ENCODE results near the gene SFRP5. TPM values are rescaled to one million over a fixed set of nuclear protein-coding genes. Genes with fewer than 3 reads are reported as not detected.

SFRP5 gene, protein sequence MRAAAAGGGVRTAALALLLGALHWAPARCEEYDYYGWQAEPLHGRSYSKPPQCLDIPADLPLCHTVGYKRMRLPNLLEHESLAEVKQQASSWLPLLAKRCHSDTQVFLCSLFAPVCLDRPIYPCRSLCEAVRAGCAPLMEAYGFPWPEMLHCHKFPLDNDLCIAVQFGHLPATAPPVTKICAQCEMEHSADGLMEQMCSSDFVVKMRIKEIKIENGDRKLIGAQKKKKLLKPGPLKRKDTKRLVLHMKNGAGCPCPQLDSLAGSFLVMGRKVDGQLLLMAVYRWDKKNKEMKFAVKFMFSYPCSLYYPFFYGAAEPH
- 100 to 1,000 TPM; 110 to 191 (median 168) TPM for total RNA-seq
- 110 TPM for polyA plus RNA-seq
- long read RNA-seq, donor 1, transcript SFRP5-201 (3 exons, 1,836 nt): major isoform, 445 of 464 reads
- long read RNA-seq, donor 1, partial matches to known transcripts: 2 of 464 reads
- long read RNA-seq, donor 1, other reads (novel, unspliced or antisense): 17 of 464 reads
- long read RNA-seq, donor 2, transcript SFRP5-201 (3 exons, 1,836 nt): major isoform, 374 of 384 reads
- long read RNA-seq, donor 2, partial matches to known transcripts: 10 of 384 reads
- long read RNA-seq, donor 2, other reads (novel, unspliced or antisense): 0 of 384 reads
- long read RNA-seq, donor 3, transcript SFRP5-201 (3 exons, 1,836 nt): major isoform, 258 of 274 reads
- long read RNA-seq, donor 3, partial matches to known transcripts: 1 of 274 reads
- long read RNA-seq, donor 3, other reads (novel, unspliced or antisense): 15 of 274 reads
- long read RNA-seq, donor 4, transcript SFRP5-201 (3 exons, 1,836 nt): major isoform, 442 of 451 reads
- long read RNA-seq, donor 4, partial matches to known transcripts: 5 of 451 reads
- long read RNA-seq, donor 4, other reads (novel, unspliced or antisense): 4 of 451 reads

DNA sequence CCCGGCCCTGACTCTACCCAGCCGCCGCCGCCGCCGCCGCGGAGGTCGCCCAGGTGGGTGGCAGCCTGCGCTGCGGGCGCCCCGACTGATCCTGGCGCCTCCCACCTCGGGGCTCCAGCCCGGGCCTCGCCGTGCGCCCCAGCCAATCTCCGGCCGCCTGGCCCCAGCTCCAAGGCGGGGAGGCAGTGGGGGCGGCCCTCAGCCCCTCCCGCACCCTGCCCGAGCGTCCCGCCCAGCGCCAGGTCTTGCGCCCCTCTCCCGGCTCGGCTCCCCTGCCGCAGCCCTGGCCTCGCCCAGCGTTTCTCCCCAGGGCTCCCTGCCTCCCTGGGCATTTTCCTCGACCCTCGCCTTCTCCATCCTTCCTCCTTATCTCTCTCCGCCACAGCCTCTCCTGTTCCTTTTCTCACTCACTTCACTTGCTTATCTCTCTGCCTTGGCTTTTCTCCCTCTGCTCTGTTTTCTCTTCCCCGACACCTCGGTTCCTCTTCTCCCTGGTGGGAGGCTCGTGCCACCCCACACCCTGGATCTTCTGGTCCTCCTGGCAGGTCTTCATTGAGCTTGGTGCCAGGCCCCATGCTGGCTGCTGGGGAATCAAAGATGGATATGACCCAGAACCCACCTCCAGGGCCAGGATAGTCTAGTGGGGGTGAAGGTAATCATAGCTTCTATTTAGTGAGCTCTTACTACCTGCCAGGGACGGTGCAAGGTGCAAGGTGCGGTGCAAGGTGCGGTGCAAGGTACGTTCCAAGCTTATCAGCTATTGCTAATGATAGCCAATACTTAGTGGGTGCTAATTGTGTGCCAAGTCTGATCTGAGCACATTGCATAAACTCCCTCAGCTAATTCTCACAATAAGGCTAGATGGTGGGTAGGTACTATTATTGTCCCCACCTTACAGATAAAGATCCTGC is at the start of gene SFRP5:
Gene SFRP5, minus strand, starts transcription at position 87 of the 911 bp plus-strand sequence. CDS start 166 bp downstream, outside the sequence.
- intact Hi-C loops (cut with DNase I): no loop called here
- Histone ChIP-seq H3K9me3 (ENCODE audit: control insufficient read depth, low read length) (no peaks in the 10 kb centered on the region), H3K27ac (ENCODE audit: low read length) (peak within 1 kb of the TSS; percentile 22), H3K4me3 (ENCODE audit: low read length) (peak within 1 kb of the TSS; percentile 13), H3K4me1 (ENCODE audit: control insufficient read depth, insufficient read depth, low read length) (no peaks in the 10 kb centered on the region), H3K27me3 (ENCODE audit: control insufficient read depth, insufficient read depth) (no peaks in the 10 kb centered on the region)
- 6% methylated on average over 44 of the region's 44 CpGs for WGBS
- ATAC-seq (peak; percentile 52 to 76), DNase-seq (peak in 2 of 3 donors; percentile 81 to 82)

- Histone ChIP-seq H3K27ac (ENCODE audit: low read length) (no peak overlapping the region), H3K27me3 (ENCODE audit: control insufficient read depth, insufficient read depth) (no peaks in the 10 kb centered on the region), H3K4me1 (ENCODE audit: control insufficient read depth, insufficient read depth, low read length) (peaks cover under 1% of the 10 kb centered on the region), H3K4me3 (ENCODE audit: low read length) (no peak overlapping the region), H3K9me3 (ENCODE audit: control insufficient read depth, low read length) (no peaks in the 10 kb centered on the region)
- 88% methylated on average over 8 of the region's 8 CpGs for WGBS
- DNase-seq (no peak), ATAC-seq (no peak)
- intact Hi-C loops (cut with DNase I): no loop called here
These were observed 48.4 kb upstream of the SFRP5 start for GRCh38 chr10:97820096-97820704.

GRCh38 chr10:97818572-97818971 is 46.8 kb upstream of the SFRP5 start:
- intact Hi-C loops (cut with DNase I): no loop called here
- H3K4me1 ChIP-seq (ENCODE audit: control insufficient read depth, insufficient read depth, low read length): no peaks in the 10 kb centered on the region
- ATAC-seq (no peak), DNase-seq (no peak)
- H3K27ac ChIP-seq (ENCODE audit: low read length): no peak overlapping the region
- no peaks in the 10 kb centered on the region for H3K9me3 ChIP-seq (ENCODE audit: control insufficient read depth, low read length)
- H3K27me3 ChIP-seq (ENCODE audit: control insufficient read depth, insufficient read depth): no peaks in the 10 kb centered on the region
- no peak overlapping the region for H3K4me3 ChIP-seq (ENCODE audit: low read length)

DNA sequence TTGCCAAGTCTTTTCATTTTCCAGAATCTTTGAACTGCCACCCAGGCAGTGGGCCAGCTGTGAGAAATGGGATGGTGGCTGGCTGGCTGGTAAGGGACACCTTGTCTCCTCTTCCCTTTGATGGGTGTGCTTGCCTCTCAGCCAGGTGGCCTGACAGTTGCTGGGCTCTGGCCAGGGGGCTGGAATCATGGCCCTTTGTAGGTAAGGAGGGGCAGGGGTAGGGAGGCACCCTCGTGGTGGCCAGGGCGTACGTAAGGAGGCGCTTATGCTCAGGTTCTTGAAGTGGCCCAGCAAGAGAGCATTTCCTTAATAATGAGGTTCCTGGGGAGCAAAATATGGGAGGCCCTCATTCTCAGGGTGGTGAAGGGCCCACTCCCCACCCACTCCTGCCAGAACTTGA is 44.8 kb upstream of the SFRP5 start:
- Histone ChIP-seq H3K27ac (ENCODE audit: low read length) (no peak overlapping the region), H3K27me3 (ENCODE audit: control insufficient read depth, insufficient read depth) (no peaks in the 10 kb centered on the region), H3K4me3 (ENCODE audit: low read length) (no peak overlapping the region), H3K4me1 (ENCODE audit: control insufficient read depth, insufficient read depth, low read length) (no peaks in the 10 kb centered on the region), H3K9me3 (ENCODE audit: control insufficient read depth, low read length) (no peaks in the 10 kb centered on the region)
- ATAC-seq: no peak
- WGBS: 87% methylated on average over 4 of the region's 4 CpGs
- DNase-seq: no peak
- intact Hi-C loops (cut with DNase I): no loop called here

GRCh38 chr10:97814996-97815395 is 43.2 kb upstream of the SFRP5 start:
- WGBS: 87% methylated on average over 5 of the region's 5 CpGs
- no peak for DNase-seq
- H3K4me3 ChIP-seq (ENCODE audit: low read length): no peak overlapping the region
- no peaks in the 10 kb centered on the region for H3K4me1 ChIP-seq (ENCODE audit: control insufficient read depth, insufficient read depth, low read length)
- no peak for ATAC-seq
- intact Hi-C loops (cut with DNase I): no loop called here
- H3K27ac ChIP-seq (ENCODE audit: low read length): no peak overlapping the region
- H3K9me3 ChIP-seq (ENCODE audit: control insufficient read depth, low read length): no peaks in the 10 kb centered on the region
- no peaks in the 10 kb centered on the region for H3K27me3 ChIP-seq (ENCODE audit: control insufficient read depth, insufficient read depth)

- ATAC-seq: no peak
- Histone ChIP-seq H3K27ac (ENCODE audit: low read length) (no peak overlapping the region), H3K9me3 (ENCODE audit: control insufficient read depth, low read length) (no peaks in the 10 kb centered on the region), H3K4me1 (ENCODE audit: control insufficient read depth, insufficient read depth, low read length) (no peaks in the 10 kb centered on the region), H3K27me3 (ENCODE audit: control insufficient read depth, insufficient read depth) (no peaks in the 10 kb centered on the region), H3K4me3 (ENCODE audit: low read length) (no peak overlapping the region)
- DNase-seq: no peak
- intact Hi-C loops (cut with DNase I): no loop called here
- WGBS: 53% methylated on average over 3 of the region's 3 CpGs
These were observed 41.5 kb upstream of the SFRP5 start for GRCh38 chr10:97813311-97813710.

- intact Hi-C loops (cut with DNase I): no loop called here
- Histone ChIP-seq H3K4me1 (ENCODE audit: control insufficient read depth, insufficient read depth, low read length) (no peaks in the 10 kb centered on the region), H3K27ac (ENCODE audit: low read length) (no peak overlapping the region), H3K27me3 (ENCODE audit: control insufficient read depth, insufficient read depth) (no peaks in the 10 kb centered on the region), H3K9me3 (ENCODE audit: control insufficient read depth, low read length) (no peaks in the 10 kb centered on the region), H3K4me3 (ENCODE audit: low read length) (no peak overlapping the region)
- 82% methylated on average over 8 of the region's 8 CpGs for WGBS
- ATAC-seq (no peak), DNase-seq (no peak)
These were observed 40.9 kb upstream of the SFRP5 start for GRCh38 chr10:97812696-97813095.

GRCh38 chr10:97811958-97812357 is 40.2 kb upstream of the SFRP5 start:
- no peaks in the 10 kb centered on the region for H3K4me1 ChIP-seq (ENCODE audit: control insufficient read depth, insufficient read depth, low read length)
- ATAC-seq (no peak), DNase-seq (no peak)
- H3K27ac ChIP-seq (ENCODE audit: low read length): no peak overlapping the region
- H3K9me3 ChIP-seq (ENCODE audit: control insufficient read depth, low read length): no peaks in the 10 kb centered on the region
- WGBS: 59% methylated on average over 3 of the region's 3 CpGs
- intact Hi-C loops (cut with DNase I): no loop called here
- H3K27me3 ChIP-seq (ENCODE audit: control insufficient read depth, insufficient read depth): no peaks in the 10 kb centered on the region
- no peak overlapping the region for H3K4me3 ChIP-seq (ENCODE audit: low read length)

GRCh38 chr10:97810446-97810845 is 38.6 kb upstream of the SFRP5 start:
- intact Hi-C loops (cut with DNase I): no loop called here
- no peak for DNase-seq
- WGBS: 78% methylated on average over 7 of the region's 7 CpGs

GRCh38 chr10:97805949-97806348 is 34.1 kb upstream of the SFRP5 start:
- no peak overlapping the region for H3K4me3 ChIP-seq (ENCODE audit: low read length)
- no peaks in the 10 kb centered on the region for H3K4me1 ChIP-seq (ENCODE audit: control insufficient read depth, insufficient read depth, low read length)
- H3K27me3 ChIP-seq (ENCODE audit: control insufficient read depth, insufficient read depth): no peaks in the 10 kb centered on the region
- ATAC-seq (no peak), DNase-seq (no peak)
- intact Hi-C loops (cut with DNase I): no loop called here
- 77% methylated on average over 6 of the region's 6 CpGs for WGBS
- H3K27ac ChIP-seq (ENCODE audit: low read length): no peak overlapping the region
- H3K9me3 ChIP-seq (ENCODE audit: control insufficient read depth, low read length): no peaks in the 10 kb centered on the region

More at GRCh38 chr10:97810446-97810845, 38.6 kb upstream of the SFRP5 start:
- H3K4me1 ChIP-seq (ENCODE audit: control insufficient read depth, insufficient read depth, low read length): no peaks in the 10 kb centered on the region
- H3K9me3 ChIP-seq (ENCODE audit: control insufficient read depth, low read length): no peaks in the 10 kb centered on the region
- no peak overlapping the region for H3K4me3 ChIP-seq (ENCODE audit: low read length)
- no peak overlapping the region for H3K27ac ChIP-seq (ENCODE audit: low read length)
- H3K27me3 ChIP-seq (ENCODE audit: control insufficient read depth, insufficient read depth): no peaks in the 10 kb centered on the region
- no peak for ATAC-seq
